Psoas muscle (tissue), 8 donors: ENCODE data around the gene CAPN1. TPM values are rescaled to one million over a fixed set of nuclear protein-coding genes. Genes with fewer than 3 reads are reported as not detected.
"Not testable (repeated sequence)": the region's sequence is repeated elsewhere in the genome, so short reads cannot be mapped to it uniquely, and the experiment has no call there.

Source experiments
- ATAC-seq, 4 donors: fragments of 200-7000 bp; cut with Tn5 transposase; one replicate each; pipeline ENCODE4 v1.9.1; 2020; ENCODE audit warnings: moderate library complexity in 3 of 4, mild to moderate bottlenecking in 2 of 4
- DNase-seq, 2 donors: peaks; one replicate each; pipeline ENCODE4 v3.0.0-alpha.2; 2020
- H3K27ac ChIP-seq: fragments of 200-600 bp; one replicate; pipeline ENCODE4 v1.8.0; 2022
- H3K27me3 ChIP-seq, 3 donors: fragments of 200-600 bp in 1 of 3; one replicate each; pipeline versions ENCODE4 v1.6.1 to v1.8.0; 2013 to 2022; ENCODE audit warnings: low read length in 2 of 3, mild to moderate bottlenecking in 2 of 3, moderate library complexity in 1 of 3; ENCODE audit not compliant: insufficient read depth in 3 of 3
- H3K36me3 ChIP-seq, 2 donors: fragments of 200-600 bp in 1 of 2; one replicate each; pipeline versions ENCODE4 v1.6.1 to v1.8.0; 2013 to 2022; ENCODE audit warnings: low read depth in 1 of 2, mild to moderate bottlenecking in 1 of 2, moderate library complexity in 1 of 2; ENCODE audit not compliant: insufficient read depth in 1 of 2
- H3K4me1 ChIP-seq: fragments of 200-600 bp; one replicate; pipeline ENCODE4 v1.8.0; 2022
- H3K4me3 ChIP-seq: fragments of 200-600 bp; one replicate; pipeline ENCODE4 v1.8.0; 2022; ENCODE audit warnings: mild to moderate bottlenecking
- H3K9me3 ChIP-seq: fragments of 200-600 bp; one replicate; pipeline ENCODE4 v1.8.0; 2022
- CTCF ChIP-seq: fragments of 200-600 bp; IDR thresholded peaks from one replicate; pipeline ENCODE4 v1.8.0; 2022; ENCODE audit warnings: antibody characterized with exemption
- WGBS, 3 donors: extraction: QIAGEN DNeasy Blood & Tissue Kit; methylation state at CpG; one replicate each; pipeline versions ENCODE4 v1.1.6 to v1.1.7; 2013; 5-methylcytosine and 5-hydroxymethylcytosine counted together
- intact Hi-C, 2 donors: fragments of 100-400 bp; cut with DNase I; formaldehyde crosslinking; loops; one replicate each; pipeline versions ENCODE4 v1.11.0 to v1.14.2; 2022
- polyA plus RNA-seq, 3 donors: library from polyadenylated mRNA; stranded (reverse); fragments of 200-250 nt; gene quantifications; one replicate each; pipeline ENCODE4 v1.2.3, GENCODE V29; 2013
- total RNA-seq, 4 donors: library from RNA; stranded (reverse); fragmentation: NEBNext Ultra II Directional in 2 of 4; extraction: Animal tissue kit (Norgen Biotek cat#: 25700) in 2 of 4; gene quantifications; one replicate each; pipeline versions ENCODE4 v1.2.1 to v1.2.4, GENCODE V29; 2021 to 2023
- donor health status: healthy with polysubstance abuse.
- donor health status: DM: no; HTN: no; CAD: no; lungs with moderate emphysema.
- donor health status: Bipolar disorder and iron deficiency.
- donor health status: healthy.
- donor health status: DM: yes; HTN: yes; CAD: no.
- donor health status: DM: no; HTN: no; CAD: no.
- donor health status: DM: no; HTN: no; CAD: no.
- donor health status: DM: yes; HTN: yes; CAD: no.

Gene CAPN1
- total and polyA plus RNA-seq, 7 donors = 65.7 to 105 (median 83.2) TPM

GRCh38 chr11:65141896-65142494 lies 39.7 kb upstream of the CAPN1 start:
- no peaks in the 10 kb centered on the region for H3K9me3 ChIP-seq
- H3K27ac ChIP-seq = peak overlapping the region; percentile 69
- H3K27me3 ChIP-seq = no peaks in the 10 kb centered on the region
- DNase-seq = no peak
- TF ChIP-seq CTCF = no peak
- no peaks in the 10 kb centered on the region for H3K36me3 ChIP-seq
- peaks cover 4% of the 10 kb centered on the region for H3K4me1 ChIP-seq
- intact Hi-C loops = no loop called here
- H3K4me3 ChIP-seq = peak overlapping the region; percentile 18
- 50 to 85% (median 55%) methylated on average over 7 of the region's 7 CpGs for WGBS, 3 donors
- ATAC-seq = peak in 3 of 4 donors; percentile 90 to 95 (median 91)

- intact Hi-C loops = no loop called here
- H3K9me3 ChIP-seq = no peaks in the 10 kb centered on the region
- DNase-seq (no peak), ATAC-seq (no peak)
- no peaks in the 10 kb centered on the region for H3K27me3 ChIP-seq
- TF ChIP-seq CTCF = no peak
- H3K4me1 ChIP-seq = peaks cover 16% of the 10 kb centered on the region
- no peaks in the 10 kb centered on the region for H3K36me3 ChIP-seq
- 75 to 84% (median 76%) methylated on average over 2 of the region's 2 CpGs for WGBS, 3 donors
- H3K27ac ChIP-seq = no peak overlapping the region
- H3K4me3 ChIP-seq = no peak overlapping the region
Observed at GRCh38 chr11:65147352-65148075, 34.2 kb upstream of the CAPN1 start.

- no peak overlapping the region for H3K27ac ChIP-seq
- H3K36me3 ChIP-seq = no peaks in the 10 kb centered on the region
- ATAC-seq (no peak), DNase-seq (no peak)
- WGBS, 3 donors = 83 to 91% (median 85%) methylated on average over 5 of the region's 5 CpGs
- intact Hi-C loops = no loop called here
- H3K4me3 ChIP-seq = no peak overlapping the region
- H3K27me3 ChIP-seq = no peaks in the 10 kb centered on the region
- TF ChIP-seq CTCF = no peak
- H3K9me3 ChIP-seq = no peaks in the 10 kb centered on the region
- H3K4me1 ChIP-seq = peaks cover 16% of the 10 kb centered on the region
Observed at GRCh38 chr11:65148657-65149056, 33.1 kb upstream of the CAPN1 start.

- peak overlapping the region; percentile 89 for H3K27ac ChIP-seq
- WGBS, 3 donors = 69 to 83% (median 75%) methylated on average over 10 of the region's 10 CpGs
- H3K36me3 ChIP-seq, ATAC-seq, intact Hi-C loops, DNase-seq, H3K27me3 ChIP-seq, H3K9me3 ChIP-seq: not testable (repeated sequence)
- peaks cover 16% of the 10 kb centered on the region for H3K4me1 ChIP-seq
- H3K4me3 ChIP-seq = peak overlapping the region; percentile 38
Observed at GRCh38 chr11:65150131-65150508, 31.6 kb upstream of the CAPN1 start.

- TF ChIP-seq CTCF = no peak
- peaks cover 16% of the 10 kb centered on the region for H3K4me1 ChIP-seq
- peak; percentile 93 to 98 for DNase-seq
- WGBS, 3 donors = 22 to 32% (median 28%) methylated on average over 12 of the region's 12 CpGs
- no peaks in the 10 kb centered on the region for H3K27me3 ChIP-seq
- no peaks in the 10 kb centered on the region for H3K36me3 ChIP-seq
- ATAC-seq = peak; percentile 96 to 98 (median 96)
- intact Hi-C loops = no loop called here
- H3K4me3 ChIP-seq = peak overlapping the region; percentile 38
- no peaks in the 10 kb centered on the region for H3K9me3 ChIP-seq
- H3K27ac ChIP-seq = peak overlapping the region; percentile 89
Observed at GRCh38 chr11:65150509-65151299, 31.0 kb upstream of the CAPN1 start.
